ENCODE measurements around the gene IFRD2. TPM values are rescaled to one million over a fixed set of nuclear protein-coding genes. Genes with fewer than 3 reads are reported as not detected.

IFRD2 gene
- total RNA-seq, 4 donors from 2014 or later: 40.0 to 178 (median 72.2) TPM

DNA sequence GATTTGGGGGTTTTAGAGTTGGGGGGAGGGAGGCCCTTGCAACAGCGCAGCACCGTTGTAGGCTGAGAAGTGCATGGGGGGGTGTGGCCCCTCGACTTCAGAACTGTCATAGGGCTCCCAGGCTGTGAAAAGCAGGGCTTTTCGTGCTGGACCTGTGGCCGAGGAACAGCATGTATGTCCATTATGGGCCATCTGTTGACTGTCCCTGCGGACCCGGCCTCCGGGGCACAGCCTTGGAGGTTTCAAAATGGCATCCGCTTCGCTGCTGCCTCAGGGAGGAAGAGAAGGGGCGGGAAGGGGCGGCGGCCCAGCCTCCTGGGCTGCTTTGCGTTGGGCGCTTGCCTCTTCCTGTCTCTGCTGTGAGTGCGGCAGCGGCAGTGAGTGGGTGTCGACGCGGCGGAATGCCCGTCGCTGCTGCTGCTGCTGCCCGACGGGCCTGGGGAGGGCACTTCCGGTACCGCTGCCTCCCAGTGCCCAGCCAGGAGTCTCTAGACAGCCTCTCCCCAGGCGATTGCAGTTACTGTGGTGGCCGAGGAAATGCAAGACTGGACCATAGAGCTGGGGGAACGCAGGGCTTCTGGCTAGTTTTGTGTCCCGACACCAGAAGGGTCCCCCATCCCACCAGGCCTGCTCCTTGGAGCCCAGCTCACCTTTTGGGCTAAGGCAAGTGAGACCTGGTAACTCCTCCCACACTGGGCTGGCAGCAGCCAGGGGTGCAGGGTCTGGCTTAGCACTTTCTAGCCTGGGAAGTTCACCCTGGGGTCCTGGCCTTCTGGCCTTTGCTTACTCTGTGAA is 54.3 kb downstream of the IFRD2 start:
- DNase-seq (ENCODE audit: low spot score) (no peak), ATAC-seq (ENCODE audit: low FRiP score) (peak; percentile 35)
- TF ChIP-seq, protein P1, sequence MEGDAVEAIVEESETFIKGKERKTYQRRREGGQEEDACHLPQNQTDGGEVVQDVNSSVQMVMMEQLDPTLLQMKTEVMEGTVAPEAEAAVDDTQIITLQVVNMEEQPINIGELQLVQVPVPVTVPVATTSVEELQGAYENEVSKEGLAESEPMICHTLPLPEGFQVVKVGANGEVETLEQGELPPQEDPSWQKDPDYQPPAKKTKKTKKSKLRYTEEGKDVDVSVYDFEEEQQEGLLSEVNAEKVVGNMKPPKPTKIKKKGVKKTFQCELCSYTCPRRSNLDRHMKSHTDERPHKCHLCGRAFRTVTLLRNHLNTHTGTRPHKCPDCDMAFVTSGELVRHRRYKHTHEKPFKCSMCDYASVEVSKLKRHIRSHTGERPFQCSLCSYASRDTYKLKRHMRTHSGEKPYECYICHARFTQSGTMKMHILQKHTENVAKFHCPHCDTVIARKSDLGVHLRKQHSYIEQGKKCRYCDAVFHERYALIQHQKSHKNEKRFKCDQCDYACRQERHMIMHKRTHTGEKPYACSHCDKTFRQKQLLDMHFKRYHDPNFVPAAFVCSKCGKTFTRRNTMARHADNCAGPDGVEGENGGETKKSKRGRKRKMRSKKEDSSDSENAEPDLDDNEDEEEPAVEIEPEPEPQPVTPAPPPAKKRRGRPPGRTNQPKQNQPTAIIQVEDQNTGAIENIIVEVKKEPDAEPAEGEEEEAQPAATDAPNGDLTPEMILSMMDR (IDR thresholded peaks at IDR 0.05): no peak

Other genes starting within 250 kb of the IFRD2 start
- gene RBM5, start 203.5 kb downstream of the IFRD2 start, total RNA-seq: 100 to 1,000 TPM; 143 to 308 (median 190) TPM
- gene SEMA3F, start 137.1 kb downstream of the IFRD2 start, total RNA-seq: 10 to 100 TPM; 18.3 to 46.2 (median 33.8) TPM
- gene GNAT1, start 100.8 kb downstream of the IFRD2 start, total RNA-seq: 1 to 10 TPM in 1 of 4 donors, not detected in 3; 1.3 TPM
- gene SLC38A3, start 87.2 kb downstream of the IFRD2 start, total RNA-seq: 1 to 10 TPM in 1 of 4 donors, under 1 TPM in 2, not detected in 1; 0.56 to 1.5 (median 0.84) TPM
- 100 to 1,000 TPM; 157 to 305 (median 241) TPM for gene GNAI2, start 56.2 kb downstream of the IFRD2 start, total RNA-seq
- 10 to 100 TPM; 14.2 to 94.1 (median 45.4) TPM for gene SEMA3B, start 23.3 kb downstream of the IFRD2 start, total RNA-seq
- gene LSMEM2, start 13.3 kb downstream of the IFRD2 start, total RNA-seq: not detected
- 1 to 10 TPM; 1.9 to 6.2 (median 4.0) TPM for gene HYAL3, start 7.0 kb upstream of the IFRD2 start, total RNA-seq
- gene NAA80, start 7.0 kb upstream of the IFRD2 start, total RNA-seq: 1 to 10 TPM; 3.4 to 8.4 (median 5.3) TPM
- gene HYAL1, start 11.1 kb upstream of the IFRD2 start, total RNA-seq: 10 to 100 TPM in 3 of 4 donors, 1 to 10 TPM in 1; 6.8 to 32.3 (median 14.6) TPM
- gene HYAL2, start 30.3 kb upstream of the IFRD2 start, total RNA-seq: 100 to 1,000 TPM; 106 to 348 (median 175) TPM
- 10 to 100 TPM; 13.7 to 28.8 (median 22.8) TPM for gene TUSC2, start 35.8 kb upstream of the IFRD2 start, total RNA-seq
- 10 to 100 TPM; 42.1 to 82.0 (median 53.3) TPM for gene RASSF1, start 48.4 kb upstream of the IFRD2 start, total RNA-seq
- gene ZMYND10, start 53.3 kb upstream of the IFRD2 start, total RNA-seq: 1 to 10 TPM in 1 of 4 donors, under 1 TPM in 3; 0.28 to 2.1 (median 0.64) TPM
- 10 to 100 TPM in 3 of 4 donors, 1 to 10 TPM in 1; 9.5 to 22.7 (median 13.9) TPM for gene NPRL2, start 58.3 kb upstream of the IFRD2 start, total RNA-seq
- 10 to 100 TPM; 26.4 to 33.7 (median 30.2) TPM for gene CYB561D2, start 58.4 kb upstream of the IFRD2 start, total RNA-seq
- gene TMEM115, start 67.1 kb upstream of the IFRD2 start, total RNA-seq: 10 to 100 TPM; 41.5 to 70.6 (median 52.1) TPM
- gene CACNA2D2, start 211.2 kb upstream of the IFRD2 start, total RNA-seq: 1 to 10 TPM in 1 of 4 donors, under 1 TPM in 3; 0.19 to 3.6 (median 0.94) TPM